ENCODE data around the gene TMEM115. TPM values are rescaled to one million over a fixed set of nuclear protein-coding genes. Genes with fewer than 3 reads are reported as not detected.

Gene TMEM115
- total and polyA plus RNA-seq, 2 of the 13 experiments (the other 11 are each of a cell fraction or from before 2014, with no cell fraction given): 22.1 to 30.7 TPM

GRCh38 chr3:50337175-50337861, 22.0 kb downstream of the TMEM115 start (continued):
- TF ChIP-seq TAF15 (IDR thresholded peaks at IDR 0.05; ENCODE audit: low read depth, low read length, poor library complexity, severe bottlenecking) (no peak), ZNF777 (CRISPR knock-in tag; IDR thresholded peaks at IDR 0.05) (no peak)

- intact Hi-C loops (cut with micrococcal nuclease; ENCODE audit: unreplicated experiment) (no loop called here), in situ Hi-C loops (cut with HindIII; ENCODE audit: extremely low pct_ligation_motif_present, low pct_unique_long_range_greater_than_20kb) (no loop called here)
- CTCF ChIA-PET (ENCODE audit: low intra/inter-chr PET ratio, low total read pairs): no interaction called here
- peaks cover 46% of the 10 kb centered on the region for H3K79me2 ChIP-seq (ENCODE audit: insufficient read depth, low read length)
- peaks cover 10 to 19% of the 10 kb centered on the region in 2 experiments; a peak in 4 of 5 replicates for H3K36me3 ChIP-seq (replicated peaks in 1 of 2; ENCODE audit: control insufficient read depth in 1 of 2, insufficient read depth in 2 of 2, low read length in 2 of 2)
- ATAC-seq: peak; percentile 18
- H3K27ac ChIP-seq (ENCODE audit: extremely low read length, insufficient read depth, low read length): peak overlapping the region; percentile 85
- H3K4me3 ChIP-seq (replicated peaks in 1 of 3; ENCODE audit: insufficient read depth in 1 of 3, low read depth in 2 of 3, low read length in 3 of 3): peak overlapping the region; percentile 86 to 89 (median 88)
- POLR2A ChIA-PET: interaction anchor here (0.7 to 4.7 kb wide), 36 partner anchors 9 to 1163 kb away, joined by 3 to 66 read pairs (median 6); partner anchors contain the start of genes C3orf18, CYB561D2, DCAF1 and GNAI2
- peak; percentile 46 for FAIRE-seq
- H3K9me3 ChIP-seq (ENCODE audit: low read length): no peaks in the 10 kb centered on the region
- peak overlapping the region; percentile 97 for H3K4me2 ChIP-seq (ENCODE audit: low read depth, low read length)
- peaks cover 1 to 2% of the 10 kb centered on the region in 2 experiments; a peak in 1 of 5 replicates for H3K27me3 ChIP-seq (ENCODE audit: control insufficient read depth in 1 of 2, insufficient read depth in 2 of 2, low read length in 2 of 2)
- H3K4me1 ChIP-seq (ENCODE audit: insufficient read depth, low read length): peaks cover 51% of the 10 kb centered on the region
- H3K9ac ChIP-seq (ENCODE audit: insufficient read depth, low read depth, low read length): peak overlapping the region; percentile 95
- TSS peak; percentile 76 for BruUV-seq (replicated peaks)
- H2AFZ ChIP-seq (ENCODE audit: low read length): no peak overlapping the region
- 0% methylated on average over 10 of the region's 31 CpGs for WGBS (ENCODE audit: low lambda C conversion rate)
- no peak for DNase-seq (ENCODE audit: low spot score)
- H4K20me1 ChIP-seq (ENCODE audit: insufficient read depth, low read length): peaks cover 12% of the 10 kb centered on the region
- no peak for TF ChIP-seq TFDP1 (CRISPR knock-in tag; IDR thresholded peaks at IDR 0.05; ENCODE audit: borderline replicate concordance)
- peak; percentile 95; the same call in 1 of the 2 replicates for TF ChIP-seq ZNF468 (CRISPR knock-in tag; IDR thresholded peaks at IDR 0.05)
- TF ChIP-seq NFE2L1 (CRISPR knock-in tag; IDR thresholded peaks at IDR 0.05; ENCODE audit: borderline replicate concordance): 0 out of 2 replicates have a peak, but pooled peaks have one; percentile 36
- TF ChIP-seq MLXIP (CRISPR knock-in tag; IDR thresholded peaks at IDR 0.05; ENCODE audit: borderline replicate concordance): peak; percentile 19; the same call in 1 of the 2 replicates
- peak; percentile 31 for TF ChIP-seq AGO2 (optimal IDR thresholded peaks at IDR 0.05; ENCODE audit: low read depth, low read length)
- 0 out of 2 replicates have a peak, but pooled peaks have one; percentile 18 for TF ChIP-seq ZNF674 (CRISPR knock-in tag; IDR thresholded peaks at IDR 0.05; ENCODE audit: low read depth)
- TF ChIP-seq ATF5 (CRISPR knock-in tag; IDR thresholded peaks at IDR 0.05; ENCODE audit: low read depth): no peak
- no peak for TF ChIP-seq HDAC6 (IDR thresholded peaks at IDR 0.05; ENCODE audit: low read depth, low read length)
- 0 out of 2 replicates have a peak, but pooled peaks have one; percentile 13 for TF ChIP-seq ZNF101 (CRISPR knock-in tag; IDR thresholded peaks at IDR 0.05; ENCODE audit: borderline replicate concordance, low read depth)
- TF ChIP-seq SALL2 (CRISPR knock-in tag; IDR thresholded peaks at IDR 0.05): no peak
Measured at GRCh38 chr3:50336452-50337174, 22.7 kb downstream of the TMEM115 start.

Measured in HepG2 (cell line).